GM19455 (cell line): ENCODE measurements around the gene ACTN1.
"Not testable (repeated sequence)": the region's sequence is repeated elsewhere in the genome, so short reads cannot be mapped to it uniquely, and the experiment has no call there.

Experiments used
- ATAC-seq: cut with Tn5 transposase; IDR thresholded peaks from one replicate; pipeline ENCODE4 v1.9.1; 2021; ENCODE audit not compliant: unreplicated experiment

The ACTN1 gene

DNA sequence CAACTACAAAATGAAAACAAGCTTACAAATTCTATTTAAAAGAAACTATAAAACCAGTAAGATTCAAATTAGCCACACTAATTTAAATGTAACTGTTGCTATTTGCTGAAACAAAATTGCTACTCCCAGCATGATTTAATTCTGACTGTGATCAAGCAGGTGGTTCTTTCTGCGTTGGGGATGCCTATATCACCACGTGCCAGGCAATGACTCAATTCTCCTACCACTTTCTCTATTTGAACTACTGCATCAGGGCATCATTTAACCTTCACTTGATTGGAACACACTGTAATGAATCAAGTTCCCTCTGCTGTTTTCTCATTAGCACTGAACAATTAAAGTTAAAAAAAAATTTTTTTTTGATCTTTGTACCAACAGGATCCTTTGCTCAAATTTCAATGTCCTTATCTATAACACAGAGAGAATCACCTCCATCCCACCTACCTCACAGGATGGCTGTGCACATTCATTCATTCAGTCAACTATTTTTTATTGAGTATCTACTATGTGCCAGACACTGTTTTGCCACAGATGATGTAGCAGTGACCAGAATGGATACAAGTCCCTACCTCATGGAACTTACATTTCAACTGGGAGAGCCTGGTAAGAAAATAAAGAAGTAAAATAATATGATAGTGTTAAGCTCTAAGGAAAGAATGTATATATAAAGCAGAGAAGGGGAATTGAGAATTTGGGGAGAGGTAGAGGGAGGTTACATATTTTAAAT, 8.0 kb upstream of the ACTN1 start:
- ATAC-seq = no peak

DNA sequence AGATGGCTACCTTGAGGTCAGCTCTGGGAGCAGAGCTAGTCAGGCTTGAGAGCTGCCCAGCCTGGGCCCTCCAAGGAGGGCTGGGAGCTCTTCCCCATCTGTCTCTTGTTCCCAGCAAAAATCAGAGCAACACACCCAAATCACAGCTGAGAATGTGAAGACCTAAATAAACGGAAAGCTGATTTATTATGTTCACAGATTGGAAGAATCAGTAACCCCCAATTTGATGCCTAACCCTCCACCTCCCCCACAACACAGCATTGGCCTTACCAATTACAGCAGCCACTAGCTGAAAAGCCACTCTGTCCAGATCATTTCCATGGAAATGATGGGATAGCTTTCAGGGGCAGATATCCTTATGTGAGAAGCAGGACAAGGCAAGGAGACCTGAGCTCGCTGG, 7.1 kb upstream of the ACTN1 start:
- ATAC-seq = no peak

DNA sequence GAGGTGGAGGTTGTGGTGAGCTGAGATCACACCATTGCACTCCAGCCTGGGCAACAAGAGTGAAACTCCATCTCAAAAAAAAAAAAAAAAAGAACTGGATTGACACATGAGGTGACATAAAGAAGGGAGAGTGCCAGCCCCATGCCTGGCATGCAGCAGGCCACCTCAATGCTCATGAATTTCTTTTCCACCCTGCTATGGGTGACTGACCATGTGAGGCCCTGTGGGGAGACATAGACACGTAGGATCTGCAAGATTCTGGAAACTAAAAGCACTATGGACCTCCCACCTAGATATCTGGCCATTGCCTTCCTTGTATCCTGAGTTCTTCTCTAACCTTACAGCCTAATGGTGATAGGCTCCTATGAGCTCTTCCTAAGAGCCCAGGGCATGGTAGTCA, 5.6 kb upstream of the ACTN1 start:
- no peak for ATAC-seq

DNA sequence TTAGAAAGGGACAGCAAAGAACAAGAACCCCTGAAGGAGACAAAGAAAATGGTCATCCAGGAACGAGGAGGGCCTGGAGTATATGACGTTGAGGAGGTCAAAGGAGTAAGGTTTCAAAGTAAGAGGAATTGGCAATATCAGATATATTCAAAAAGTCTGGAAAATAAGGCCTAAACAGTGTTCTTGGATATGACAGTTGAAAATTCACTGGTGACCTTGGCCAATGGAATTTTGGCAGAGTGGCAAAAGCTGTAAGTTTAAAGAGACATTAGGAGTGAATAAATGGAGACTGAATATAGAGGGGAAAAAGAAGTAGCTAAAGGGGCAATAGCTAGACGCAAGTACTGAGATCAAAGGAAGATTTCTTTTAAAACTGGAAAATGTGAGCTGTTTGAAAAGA, 4.1 kb upstream of the ACTN1 start:
- ATAC-seq = no peak

DNA sequence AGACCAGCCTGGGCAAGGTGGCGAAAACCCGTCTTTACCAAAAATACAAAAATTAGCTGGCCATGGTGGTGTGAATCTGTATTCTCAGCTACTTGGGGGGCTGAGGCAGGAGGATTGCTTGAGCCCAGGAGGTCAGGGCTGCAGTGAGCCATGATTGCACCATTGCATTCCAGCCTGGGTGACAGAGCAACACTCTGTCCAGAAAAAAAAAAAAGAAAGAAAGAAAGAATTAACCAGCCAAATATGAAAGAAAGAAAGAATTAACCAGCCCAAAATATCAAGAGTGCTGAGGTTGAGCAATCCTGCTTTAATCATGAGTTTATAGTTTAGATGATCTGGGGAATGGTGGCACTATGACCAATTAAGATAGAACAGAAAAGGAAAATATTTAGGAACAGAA, 3.5 kb upstream of the ACTN1 start:
- no peak for ATAC-seq

DNA sequence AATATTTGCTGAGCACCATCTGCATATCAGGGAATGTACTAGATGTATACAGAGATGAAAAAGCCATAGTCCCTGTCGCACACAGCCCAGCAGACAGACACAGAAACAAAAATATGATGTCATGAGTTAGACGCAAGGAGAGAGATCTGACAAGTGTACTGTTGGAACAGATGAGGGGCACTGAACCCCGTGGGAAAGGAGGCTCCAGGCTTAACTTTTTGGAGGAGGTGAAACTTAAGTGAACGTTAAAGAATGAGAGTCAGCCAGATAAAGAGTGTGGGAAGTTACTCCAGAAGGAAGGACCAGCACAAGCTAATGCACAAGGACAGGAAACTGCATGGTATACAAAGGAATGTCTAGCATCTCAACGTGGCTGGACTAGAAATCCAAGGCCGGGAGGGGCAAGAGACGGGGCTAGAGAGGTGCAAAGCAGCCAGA, 2.5 kb upstream of the ACTN1 start:
- no peak for ATAC-seq

DNA sequence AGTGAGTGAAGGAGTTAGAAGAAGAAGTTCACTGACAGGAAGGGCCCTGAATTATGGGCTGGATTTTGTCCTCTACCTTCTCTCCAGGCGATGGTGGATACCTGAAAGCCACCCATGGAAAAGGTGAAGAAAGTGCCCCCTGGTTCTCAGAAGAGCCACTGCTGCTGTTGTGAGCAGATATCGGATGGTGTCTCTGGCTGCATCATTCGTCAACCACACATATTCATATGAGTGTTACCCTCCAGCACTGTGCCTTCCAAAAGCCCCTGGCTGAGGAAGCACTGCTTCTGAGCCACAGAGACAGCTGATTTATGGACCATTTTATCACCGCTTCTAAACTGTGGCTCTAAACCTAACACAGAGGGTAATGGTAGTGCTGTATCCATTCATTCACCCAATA, 2.0 kb upstream of the ACTN1 start:
- ATAC-seq = no peak

DNA sequence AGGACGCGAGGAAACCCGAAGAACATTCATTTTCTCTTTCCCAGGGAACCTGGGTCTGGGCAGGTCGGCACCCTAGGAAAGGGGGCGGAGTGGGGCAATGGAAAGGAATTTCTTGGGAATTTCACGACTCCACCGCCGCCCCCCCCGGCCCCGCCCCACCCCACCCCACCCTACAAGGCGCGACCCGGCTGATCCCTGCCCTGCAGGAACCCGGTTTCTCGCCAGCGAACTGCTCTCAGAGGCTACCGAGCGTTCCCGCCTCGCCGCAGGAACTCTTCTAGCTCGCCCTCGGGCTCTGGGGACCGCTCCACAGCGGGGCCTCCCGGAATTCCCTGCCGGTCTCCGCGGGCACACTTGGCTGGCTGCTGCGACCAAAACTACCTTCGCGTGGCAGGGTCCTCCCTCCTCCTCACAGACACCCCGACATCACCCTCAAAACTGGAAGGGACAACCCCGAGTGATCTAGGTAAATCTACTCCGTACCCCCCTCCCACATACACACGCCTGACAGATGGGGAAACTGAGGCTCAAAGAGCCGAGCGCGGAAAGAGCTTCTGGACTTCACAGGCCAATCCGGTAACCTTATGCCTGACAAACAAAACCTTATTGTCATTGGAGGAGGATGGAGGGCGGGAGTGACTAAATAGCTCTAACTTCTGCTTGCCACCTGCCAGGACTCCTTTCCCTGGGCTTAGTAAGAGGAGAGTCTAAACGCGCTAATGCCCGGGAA, 785 bp upstream of the ACTN1 start:
- no peak for ATAC-seq

DNA sequence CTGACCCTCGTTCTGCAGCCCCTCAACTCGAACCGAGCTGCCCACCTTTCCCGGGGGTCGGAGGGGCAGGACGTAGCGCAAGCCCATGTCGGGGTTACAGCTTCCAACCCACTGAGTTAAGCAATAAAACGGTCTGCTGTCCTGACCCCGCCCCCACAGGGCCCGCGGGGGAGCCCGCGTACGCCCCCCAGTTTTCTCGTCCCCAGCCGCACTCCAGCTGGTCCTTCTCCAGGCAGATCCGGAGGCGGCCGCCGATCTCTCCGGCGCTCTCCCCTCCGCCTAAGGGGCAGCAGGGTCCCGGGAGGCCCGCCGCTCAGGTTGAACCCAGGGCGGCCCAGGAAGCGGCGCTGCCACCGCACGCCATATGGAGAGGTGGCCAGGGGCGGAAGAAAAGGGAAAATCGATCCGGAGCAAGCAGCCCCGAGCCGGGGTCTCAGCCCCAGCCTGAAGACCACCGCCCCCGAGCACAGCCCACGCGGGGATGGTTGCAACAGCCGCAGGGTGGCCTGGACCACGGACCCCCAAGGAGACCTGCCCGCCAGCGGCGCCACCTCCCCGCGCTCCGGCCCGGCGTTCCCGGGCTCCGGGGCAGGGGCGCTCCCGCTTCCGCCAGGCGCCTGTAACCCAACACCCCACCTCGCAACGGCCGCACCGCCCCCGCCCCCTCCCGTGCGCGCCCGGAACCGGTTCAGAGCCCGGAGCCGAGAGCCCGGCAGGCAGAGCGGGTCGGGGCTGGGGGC, 760 bp downstream of the ACTN1 start:
- no peak for ATAC-seq

DNA sequence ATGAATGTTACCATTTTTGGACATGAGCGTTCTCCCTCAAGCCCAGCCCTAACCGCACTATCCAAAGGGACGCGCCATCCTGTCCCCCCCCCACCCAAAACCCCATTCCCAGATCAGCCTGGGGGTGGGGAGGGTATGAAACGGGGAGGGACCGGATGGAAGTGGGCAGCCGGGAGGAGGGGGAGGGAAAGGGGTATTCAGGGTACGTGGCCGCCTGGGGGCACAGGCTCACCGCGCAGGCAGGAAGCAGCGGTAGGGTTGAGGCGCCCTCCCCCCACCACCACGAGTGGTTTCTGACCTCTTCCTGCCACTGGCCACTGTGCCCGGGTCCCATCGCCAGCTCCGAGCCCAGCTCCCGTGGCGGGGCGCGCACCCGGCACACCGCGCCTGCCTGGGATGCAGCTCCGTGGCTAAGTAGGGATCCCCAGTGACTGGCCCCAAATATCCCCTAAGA, 1.4 kb downstream of the ACTN1 start:
- ATAC-seq = no peak

DNA sequence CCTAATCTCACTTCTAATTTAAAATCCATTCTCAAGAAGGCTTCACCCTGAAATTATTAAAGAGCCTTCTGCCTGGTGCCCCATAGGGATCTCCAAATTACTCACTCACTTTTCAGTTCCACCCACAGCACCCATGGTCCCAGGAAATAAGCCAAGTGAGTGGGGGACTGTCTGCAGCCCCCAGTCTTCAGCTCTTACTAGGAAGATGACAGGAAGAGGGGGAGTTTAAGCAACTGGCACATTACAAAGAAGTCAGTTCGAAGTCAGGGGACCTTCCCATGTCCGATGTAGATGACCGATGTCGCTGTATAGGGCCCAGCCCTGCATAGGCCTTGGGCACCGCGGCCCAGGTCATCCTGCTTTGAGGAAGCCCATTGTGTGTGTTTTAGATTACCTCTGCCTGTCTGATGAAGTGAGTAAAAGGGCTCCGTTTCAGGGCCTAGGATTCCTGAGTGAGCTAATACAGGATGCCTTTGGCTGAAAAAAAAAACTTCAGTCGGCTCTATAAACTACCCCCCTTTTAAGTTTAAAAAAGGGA, 1.9 kb downstream of the ACTN1 start:
- no peak for ATAC-seq

DNA sequence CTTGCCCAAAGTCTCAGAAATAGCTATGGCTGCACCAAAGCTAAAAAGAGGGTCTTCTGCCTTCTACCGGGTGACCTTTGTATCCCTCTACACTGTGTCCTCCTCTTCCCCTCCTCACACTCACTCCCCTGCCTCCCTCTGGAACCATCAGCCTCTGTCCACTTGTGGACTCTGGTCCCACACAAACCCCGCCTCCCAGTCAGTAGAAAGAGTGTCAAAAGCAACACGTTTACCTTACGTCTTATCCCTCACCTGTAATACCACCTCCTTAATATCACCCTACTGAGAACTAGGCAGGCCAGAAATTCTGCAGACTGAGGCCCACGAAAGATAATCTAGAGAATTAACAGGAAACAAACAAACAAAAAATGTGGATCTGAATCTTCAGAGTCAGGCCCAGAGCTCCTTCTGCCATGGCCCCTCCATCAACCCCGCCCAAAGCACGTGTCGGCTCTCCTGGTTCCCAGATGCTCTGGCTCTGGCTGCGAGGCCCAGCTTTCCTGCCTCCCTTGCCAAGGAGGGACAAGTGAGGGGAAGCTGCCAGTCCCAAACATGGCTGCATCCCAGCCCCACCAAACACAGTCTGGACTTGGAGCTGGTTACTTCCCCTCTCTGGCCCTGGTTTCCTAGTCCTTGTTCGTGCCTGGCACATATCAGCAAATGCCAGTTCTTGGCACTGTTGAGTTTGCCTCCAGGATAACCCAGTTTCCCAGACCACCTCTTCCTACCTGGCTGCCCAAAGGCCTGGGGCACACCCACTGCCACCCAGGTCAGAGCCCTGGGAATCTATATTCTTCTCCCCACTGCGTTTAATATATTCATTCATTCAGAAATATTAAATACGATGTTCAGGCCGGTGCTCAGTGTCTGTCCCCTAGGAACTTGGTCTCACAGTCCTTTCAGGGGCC, 2.7 kb downstream of the ACTN1 start:
- ATAC-seq = no peak

DNA sequence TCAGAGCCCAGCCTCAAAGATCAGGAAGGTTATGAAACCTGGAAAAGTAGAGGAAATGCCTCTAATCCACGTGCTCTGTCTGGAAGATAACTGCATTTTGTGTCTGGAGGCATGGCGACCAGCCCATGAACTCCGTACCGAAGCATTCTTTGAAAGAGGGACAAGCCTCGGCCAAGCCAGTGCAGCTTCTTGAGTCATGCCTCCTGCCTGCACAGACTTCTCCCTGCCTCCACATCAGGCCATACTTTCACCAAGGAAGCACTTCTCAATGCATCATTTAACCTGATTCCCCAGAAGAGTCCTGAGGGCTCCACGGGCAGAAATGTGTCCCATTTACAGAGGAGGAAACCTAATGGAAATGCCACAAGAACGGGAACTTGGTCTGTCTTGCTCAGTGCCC, 3.4 kb downstream of the ACTN1 start:
- no peak for ATAC-seq

DNA sequence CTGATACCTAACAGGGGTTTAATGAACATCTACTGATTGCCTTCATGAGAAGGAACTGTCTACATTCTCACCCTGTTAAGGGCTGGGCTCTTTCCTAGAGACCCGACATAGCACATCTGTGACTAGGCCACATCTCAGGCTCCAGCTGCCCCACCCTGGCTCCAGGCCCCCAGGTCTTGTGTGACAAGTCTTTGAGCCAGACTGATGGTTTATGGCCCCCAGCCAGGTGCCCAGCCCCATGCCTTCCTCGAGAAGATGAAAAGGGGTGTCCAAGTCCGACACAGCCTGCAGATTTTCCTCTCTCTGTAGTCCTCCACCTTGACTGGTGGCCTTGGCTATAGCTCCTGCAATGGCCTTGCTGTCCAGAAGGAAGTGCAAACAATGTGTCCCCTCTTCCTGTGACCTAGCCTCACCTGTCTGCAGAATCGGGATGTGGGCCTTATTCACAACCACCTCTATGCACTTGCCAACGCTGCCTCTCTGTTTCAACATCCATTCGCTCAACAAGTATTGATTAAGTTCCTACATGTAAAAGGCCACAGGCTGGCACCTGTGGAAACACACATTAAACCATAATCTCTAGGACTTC, 4.2 kb downstream of the ACTN1 start:
- ATAC-seq = no peak

DNA sequence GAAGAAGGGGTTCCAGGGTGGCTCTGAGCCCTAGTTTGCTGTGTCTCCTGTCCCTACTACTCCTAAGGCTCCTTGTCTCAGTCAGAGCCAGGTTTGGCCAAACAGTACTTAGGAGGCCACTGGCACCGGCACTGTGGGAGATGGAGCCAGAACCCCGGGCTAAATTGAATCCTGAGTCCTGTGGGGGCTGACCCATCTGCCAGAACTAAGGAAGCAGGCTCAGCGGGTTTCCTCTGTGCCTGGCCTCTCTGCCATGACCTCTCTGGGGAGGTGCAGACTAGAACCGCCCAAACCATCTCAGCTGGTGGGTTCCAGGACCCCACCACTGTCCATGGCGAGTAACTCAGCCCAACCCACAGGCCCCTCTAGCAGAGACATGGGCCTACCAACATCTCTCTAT, 5.5 kb downstream of the ACTN1 start:
- ATAC-seq = no peak

DNA sequence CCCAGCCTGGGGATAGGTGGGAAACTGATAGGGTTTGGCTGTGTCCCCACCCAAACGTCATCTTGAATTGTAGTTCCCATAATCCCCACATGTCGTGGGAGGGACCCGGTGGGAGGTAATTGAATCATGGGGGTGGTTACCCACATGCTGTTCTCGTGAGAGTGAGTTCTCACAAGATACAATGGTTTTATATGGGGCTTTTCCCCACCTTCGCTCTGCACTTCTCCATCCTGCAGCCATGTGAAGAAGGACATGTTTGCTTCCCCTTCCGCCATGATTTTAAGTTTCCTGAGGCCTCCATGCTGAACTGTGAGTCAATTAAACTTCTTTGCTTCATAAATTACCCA, 5.9 kb downstream of the ACTN1 start:
- ATAC-seq = not testable (repeated sequence)

DNA sequence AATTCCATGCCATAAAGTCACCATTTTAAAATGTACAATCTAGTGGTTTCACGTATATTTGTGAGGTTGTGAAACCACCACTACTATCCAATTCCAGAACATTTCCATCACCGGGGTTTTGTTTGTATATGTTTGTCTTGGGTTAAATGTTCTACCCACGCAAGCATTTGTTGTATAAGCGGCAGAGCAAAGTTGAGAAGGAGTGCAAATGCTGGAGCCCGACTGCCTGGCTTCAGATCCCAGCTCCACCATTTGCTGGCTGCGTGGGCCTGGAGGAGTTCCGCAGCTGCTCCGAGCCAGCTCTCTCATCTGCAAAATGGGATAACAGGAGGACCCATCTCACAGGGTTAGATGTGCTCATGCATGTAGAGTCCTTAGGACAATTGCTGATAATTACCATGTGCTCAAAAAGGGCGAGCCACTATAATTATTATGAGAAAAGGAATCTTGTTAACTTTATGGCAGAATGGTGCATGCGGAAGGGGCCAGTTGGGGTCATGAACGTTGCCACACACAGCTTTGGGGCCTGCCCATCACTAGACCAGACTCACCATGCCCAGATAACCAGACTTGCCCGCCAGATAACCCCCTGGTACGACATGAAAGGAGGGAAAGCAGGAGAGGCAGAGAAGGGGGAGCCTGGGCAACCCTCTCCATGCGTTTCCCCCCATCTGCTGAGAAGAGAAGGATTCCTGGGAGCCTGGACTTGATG, 6.4 kb downstream of the ACTN1 start:
- ATAC-seq = no peak

DNA sequence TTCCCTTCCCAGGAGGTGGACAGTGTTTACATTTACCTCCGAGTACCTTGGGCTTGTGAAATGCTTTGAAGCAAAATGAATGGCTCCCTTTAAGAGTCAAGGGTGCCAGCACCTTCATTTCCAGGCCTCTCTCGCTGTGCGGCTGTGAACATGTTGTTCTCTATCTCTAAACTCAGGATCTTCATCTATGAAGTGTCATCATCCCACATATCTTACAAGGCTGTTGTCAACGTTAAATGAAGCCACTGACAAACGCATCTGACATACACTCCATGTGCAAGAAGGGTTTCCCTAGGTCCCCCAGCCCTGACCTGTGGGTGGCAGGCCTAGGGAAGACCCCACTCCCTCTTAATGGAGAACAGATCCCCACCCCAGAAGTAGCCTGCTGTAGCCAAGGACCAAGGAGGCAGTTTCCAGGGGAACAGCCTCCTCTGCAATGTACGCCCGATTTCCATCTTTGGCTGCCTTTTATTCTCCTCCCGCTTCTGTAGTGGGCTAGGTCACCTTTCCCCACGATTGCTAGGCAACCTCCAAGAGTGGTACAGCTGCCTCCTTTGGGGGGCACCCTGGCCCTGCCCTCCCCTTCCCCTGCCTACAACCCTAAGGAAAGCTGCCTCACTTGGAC, 7.6 kb downstream of the ACTN1 start:
- no peak for ATAC-seq

DNA sequence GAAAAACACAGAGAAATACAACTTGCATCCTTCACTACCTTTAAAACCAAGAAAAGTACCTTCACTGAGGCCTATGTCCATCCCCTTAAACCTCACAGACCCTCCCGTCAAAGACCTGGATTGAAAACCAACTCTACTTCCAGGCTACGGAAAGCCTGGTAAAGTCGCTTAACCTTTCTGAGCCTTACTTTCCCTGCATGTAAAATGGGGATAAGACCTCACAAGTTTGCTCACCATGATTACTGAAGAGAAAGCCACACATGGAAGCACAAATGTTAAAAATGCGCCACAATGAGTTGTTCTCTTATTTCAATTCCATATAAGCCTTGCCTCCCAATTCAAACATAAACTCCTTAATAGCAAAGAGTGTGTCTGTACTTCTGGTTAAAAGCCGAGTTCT, 8.4 kb downstream of the ACTN1 start:
- no peak for ATAC-seq
